CD14-positive monocyte (primary cell): ENCODE results near the gene ARHGAP9. TPM values are rescaled to one million over a fixed set of nuclear protein-coding genes. Genes with fewer than 3 reads are reported as not detected.
A peak's percentile ranks its signal among the peaks of the same experiment; 100 is the strongest.

Source experiments
- DNase-seq, 3 donors: peaks; one replicate each; pipeline ENCODE4 v3.0.0-alpha.2; 2011 to 2022
- H2AFZ ChIP-seq: 2 replicates; pipeline ENCODE4 v1.6.0; 2012; ENCODE audit warnings: mild to moderate bottlenecking, low read depth, low read length, inconsistent platforms; ENCODE audit not compliant: insufficient read depth, poor library complexity, severe bottlenecking
- H3K27ac ChIP-seq, 2 donors: 1 replicate in 1 of 2; 2 replicates in 1 of 2; pipeline ENCODE4 v1.5.1; 2012 to 2013; ENCODE audit warnings: low read length in 2 of 2, control low read depth in 1 of 2, inconsistent platforms in 1 of 2, low read depth in 1 of 2, mild to moderate bottlenecking in 1 of 2
- H3K27me3 ChIP-seq, 2 donors: one replicate each; pipeline versions ENCODE4 v1.6.0 to v1.6.1; 2011 to 2013; ENCODE audit warnings: low read length in 2 of 2; ENCODE audit not compliant: control insufficient read depth in 2 of 2, insufficient read depth in 2 of 2
- H3K36me3 ChIP-seq, 2 donors: replicated peaks in 1 of 2; 1 replicate in 1 of 2; 2 replicates in 1 of 2; pipeline versions ENCODE4 v1.5.1 to v1.6.1; 2012 to 2013; ENCODE audit warnings: low read length in 2 of 2, control low read depth in 1 of 2, inconsistent platforms in 1 of 2, mild to moderate bottlenecking in 1 of 2; ENCODE audit not compliant: insufficient read depth in 2 of 2, control insufficient read depth in 1 of 2
- H3K4me1 ChIP-seq, 2 donors: 1 replicate in 1 of 2; 2 replicates in 1 of 2; pipeline versions ENCODE4 v1.5.1 to v1.6.1; 2012 to 2013; ENCODE audit warnings: low read length in 2 of 2, control low read depth in 1 of 2, inconsistent platforms in 1 of 2, mild to moderate bottlenecking in 1 of 2, moderate library complexity in 1 of 2; ENCODE audit not compliant: insufficient read depth in 2 of 2, control insufficient read depth in 1 of 2
- H3K4me2 ChIP-seq: replicated peaks from 2 replicates; pipeline ENCODE3; 2012; ENCODE audit warnings: low read length, moderate library complexity, mild to moderate bottlenecking; ENCODE audit not compliant: poor library complexity, severe bottlenecking; ENCODE audit errors: extremely low read depth
- H3K4me3 ChIP-seq, 3 experiments: fragments of 200-600 bp in 1 of 3; sonication (generic) in 1 of 3; replicated peaks in 1 of 3; 1 replicate in 2 of 3; 2 replicates in 1 of 3; pipeline ENCODE4 v1.5.1; 2011 to 2013; ENCODE audit warnings: low read length in 3 of 3, mild to moderate bottlenecking in 3 of 3, control low read depth in 2 of 3, low read depth in 2 of 3, inconsistent platforms in 1 of 3, moderate library complexity in 1 of 3
- H3K79me2 ChIP-seq: 2 replicates; pipeline ENCODE4 v1.6.0; 2012; ENCODE audit warnings: mild to moderate bottlenecking, control low read depth, inconsistent platforms, low read length, moderate library complexity; ENCODE audit not compliant: insufficient read depth
- H3K9ac ChIP-seq: 2 replicates; pipeline ENCODE4 v1.6.0; 2017; ENCODE audit warnings: low read length, mild to moderate bottlenecking; ENCODE audit not compliant: insufficient read depth, poor library complexity, severe bottlenecking
- H3K9me3 ChIP-seq, 2 donors: replicated peaks in 1 of 2; 1 replicate in 1 of 2; 2 replicates in 1 of 2; pipeline versions ENCODE4 v1.5.1 to v1.6.1; 2012 to 2013; ENCODE audit warnings: low read length in 2 of 2, control low read depth in 1 of 2; ENCODE audit not compliant: control insufficient read depth in 1 of 2, insufficient read depth in 1 of 2
- H4K20me1 ChIP-seq: 2 replicates; pipeline ENCODE4 v1.6.0; 2012; ENCODE audit warnings: mild to moderate bottlenecking, low read length, control low read depth, moderate library complexity; ENCODE audit not compliant: insufficient read depth
- H3K27ac Mint-ChIP-seq, 7 donors: one replicate each; pipeline ENCODE4 v1.8.0; 2020; ENCODE audit warnings: mild to moderate bottlenecking in 7 of 7, mixed read lengths in 7 of 7, moderate library complexity in 6 of 7, inconsistent platforms in 2 of 7
- H3K27me3 Mint-ChIP-seq, 3 donors: one replicate each; pipeline ENCODE4 v1.8.0; 2021 to 2022; ENCODE audit warnings: low read depth in 3 of 3, mild to moderate bottlenecking in 3 of 3, mixed read lengths in 3 of 3, moderate library complexity in 3 of 3, inconsistent platforms in 1 of 3
- H3K36me3 Mint-ChIP-seq, 2 donors: one replicate each; pipeline ENCODE4 v1.8.0; 2020; ENCODE audit warnings: mixed read lengths in 2 of 2, inconsistent platforms in 1 of 2, mild to moderate bottlenecking in 1 of 2
- H3K4me1 Mint-ChIP-seq: one replicate; pipeline ENCODE4 v1.8.0; 2020; ENCODE audit warnings: mild to moderate bottlenecking, mixed read lengths
- H3K4me3 Mint-ChIP-seq, 2 donors: one replicate each; pipeline ENCODE4 v1.8.0; 2020; ENCODE audit warnings: mild to moderate bottlenecking in 2 of 2, mixed read lengths in 2 of 2, moderate library complexity in 1 of 2
- H3K9me3 Mint-ChIP-seq, 7 donors: one replicate each; pipeline ENCODE4 v1.8.0; 2020 to 2022; ENCODE audit warnings: mixed read lengths in 7 of 7, mild to moderate bottlenecking in 6 of 7, moderate library complexity in 6 of 7, inconsistent platforms in 2 of 7
- CTCF ChIP-seq: fragments of 200-600 bp; IDR thresholded peaks from one replicate; pipeline ENCODE4 v1.8.0; 2022; ENCODE audit warnings: antibody characterized with exemption, mild to moderate bottlenecking
- WGBS: methylation state at CpG from one replicate; pipeline ENCODE4 v1.1.5; 2013; ENCODE audit warnings: missing lambda C conversion rate; ENCODE audit not compliant: insufficient coverage; 5-methylcytosine and 5-hydroxymethylcytosine counted together
- intact Hi-C, 2 donors: fragments of 100-400 bp; cut with micrococcal nuclease; formaldehyde crosslinking; loops; one replicate each; pipeline versions ENCODE4 v1.15.0 to v1.15.1; 2023
- polyA plus RNA-seq, 3 donors: library from polyadenylated mRNA; depleted of rRNA in 1 of 3; unstranded in 2 of 3; stranded (reverse) in 1 of 3; fragments of 300-500 nt in 2 of 3; fragments of >200 nt in 1 of 3; fragmentation: Illumina TruSeq in 2 of 3; gene quantifications; 1 replicate in 2 of 3; 2 replicates in 1 of 3; pipeline ENCODE4 v1.2.3, GENCODE V29; 2012 to 2021

ARHGAP9 gene
- polyA plus RNA-seq, 3 donors: 211 to 581 (median 213) TPM

- Mint-ChIP-seq H3K27ac (peak overlapping the region; percentile 97 to 99 (median 99)), H3K4me3 (peak overlapping the region; percentile 99), H3K27me3 (peaks cover 0 to 1% (median 0%) of the 10 kb centered on the region in 3 donors), H3K4me1 (peaks cover 45% of the 10 kb centered on the region), H3K36me3 (peaks cover 43 to 51% of the 10 kb centered on the region in 2 donors), H3K9me3 (peaks cover 0 to 2% (median 0%) of the 10 kb centered on the region in 7 donors)
- no peaks in the 10 kb centered on the region for H3K27me3 ChIP-seq
- H3K4me3 ChIP-seq: peak overlapping the region; percentile 66 to 98 (median 75)
- H3K27ac ChIP-seq: peak overlapping the region; percentile 96 to 99
- WGBS: 0% methylated on average over 7 of the region's 38 CpGs
- TF ChIP-seq CTCF: no peak
- H3K9me3 ChIP-seq: no peaks in the 10 kb centered on the region
- H3K9ac ChIP-seq: peak overlapping the region; percentile 76
- H3K4me1 ChIP-seq: peaks cover 50 to 58% of the 10 kb centered on the region in 2 donors
- peak; percentile 68 to 88 (median 78) for DNase-seq
- H3K79me2 ChIP-seq: peaks cover 66% of the 10 kb centered on the region
- intact Hi-C loops: loop anchor here (5.0 kb wide), 3 partner anchors 36 to 414 kb away; partner anchors contain the start of genes ARHGAP9 (in 1 of the 2) and MARS1 (in 1 of the 2)
- H2AFZ ChIP-seq: peak overlapping the region; percentile 42
- peaks cover 43 to 44% of the 10 kb centered on the region in 2 donors for H3K36me3 ChIP-seq
- peaks cover 72% of the 10 kb centered on the region for H4K20me1 ChIP-seq
- H3K4me2 ChIP-seq: peak overlapping the region; percentile 98
Measured at GRCh38 chr12:57522887-57523705, 43.4 kb upstream of the ARHGAP9 start.

GRCh38 chr12:57522011-57522886 is 42.6 kb upstream of the ARHGAP9 start, which contains the start of gene MBD6:
TSS of gene MBD6 (plus strand) at chr12:57522824. CDS start at chr12:57524304, 1,480 bp downstream.
- Histone ChIP-seq H2AFZ (peak within 1 kb of the TSS; percentile 62), H3K9ac (peak within 1 kb of the TSS; percentile 76), H3K27me3 (no peaks in the 10 kb centered on the region), H3K9me3 (no peaks in the 10 kb centered on the region), H3K36me3 (peaks cover 42 to 43% of the 10 kb centered on the region in 2 donors), H3K4me1 (peaks cover 52 to 61% of the 10 kb centered on the region in 2 donors), H3K4me3 (peak within 1 kb of the TSS; percentile 66 to 98 (median 75)), H3K79me2 (peaks cover 71% of the 10 kb centered on the region), H4K20me1 (peaks cover 72% of the 10 kb centered on the region), H3K27ac (peak within 1 kb of the TSS; percentile 96 to 99), H3K4me2 (peak within 1 kb of the TSS; percentile 98)
- peaks cover 0 to 2% (median 0%) of the 10 kb centered on the region in 7 donors for H3K9me3 Mint-ChIP-seq
- WGBS: under 1% methylated on average over 42 of the region's 57 CpGs
- peaks cover 0 to 1% (median 0%) of the 10 kb centered on the region in 3 donors for H3K27me3 Mint-ChIP-seq
- H3K36me3 Mint-ChIP-seq: peaks cover 44 to 51% of the 10 kb centered on the region in 2 donors
- peak within 1 kb of the TSS; percentile 99 to 100 (median 99) for H3K27ac Mint-ChIP-seq
- peaks cover 49% of the 10 kb centered on the region for H3K4me1 Mint-ChIP-seq
- H3K4me3 Mint-ChIP-seq: peak within 1 kb of the TSS; percentile 99
- intact Hi-C loops: loop anchor here (5.0 kb wide), 3 partner anchors 35 to 415 kb away; partner anchors contain the start of genes ARHGAP9 (in 1 of the 2) and MARS1 (in 1 of the 2)
- DNase-seq: peak; percentile 89 to 93 (median 92)
- no peak for TF ChIP-seq CTCF
